NCI-H128 (cell line): ENCODE data around the gene GARIN5A.

Experiments
- DNase-seq: peaks from one replicate; lab custom pipeline; 2025; ENCODE audit not compliant: unreplicated experiment; lab: John Stamatoyannopoulos, UW

The GARIN5A gene

GRCh38 chr19:50435627-50436026 is 41.0 kb downstream of the GARIN5A start:
- no peak for DNase-seq

GRCh38 chr19:50435221-50435620 is 41.4 kb downstream of the GARIN5A start:
- DNase-seq: no peak

- no peak for DNase-seq
Measured at GRCh38 chr19:50434525-50434924, 42.1 kb downstream of the GARIN5A start.

GRCh38 chr19:50433201-50434180 is 43.2 kb downstream of the GARIN5A start:
- DNase-seq: no peak

GRCh38 chr19:50432221-50433028 is 44.2 kb downstream of the GARIN5A start, which contains the start of gene MYBPC2:
Gene MYBPC2 (plus strand): TSS chr19:50432892. CDS start chr19:50432954, 62 bp downstream.
- DNase-seq: no peak

- DNase-seq: peak; percentile 61
Measured at GRCh38 chr19:50431343-50432220, 45.1 kb downstream of the GARIN5A start.

- no peak for DNase-seq
Measured at GRCh38 chr19:50430888-50431342, 45.7 kb downstream of the GARIN5A start.

- DNase-seq: no peak
Measured at GRCh38 chr19:50428772-50429463, 47.7 kb downstream of the GARIN5A start.

GRCh38 chr19:50427997-50428425 is 48.6 kb downstream of the GARIN5A start:
- no peak for DNase-seq

- DNase-seq: no peak
Measured at GRCh38 chr19:50427318-50427925, 49.2 kb downstream of the GARIN5A start.

- no peak for DNase-seq
Measured at GRCh38 chr19:50425581-50425980, 51.1 kb downstream of the GARIN5A start.

- DNase-seq: no peak
Measured at GRCh38 chr19:50423279-50424113, 53.2 kb downstream of the GARIN5A start.

GRCh38 chr19:50422397-50423278 is 54.0 kb downstream of the GARIN5A start:
- DNase-seq: no peak

GRCh38 chr19:50420808-50421207 is 55.8 kb downstream of the GARIN5A start:
- DNase-seq: no peak

- DNase-seq: no peak
Measured at GRCh38 chr19:50420127-50420526, 56.5 kb downstream of the GARIN5A start.

GRCh38 chr19:50419580-50420035 is 57.0 kb downstream of the GARIN5A start:
- no peak for DNase-seq

GRCh38 chr19:50419022-50419579 is 57.5 kb downstream of the GARIN5A start:
- no peak for DNase-seq
